ENCODE results near the gene SND1.

- TF ChIP-seq POLR2A (IDR thresholded peaks at IDR 0.05) (no peak), CTCF (IDR thresholded peaks at IDR 0.05) (no peak)
These were observed 146.9 kb downstream of the SND1 start for GRCh38 chr7:127798769-127799372.
